NCI-H1417 (cell line): ENCODE measurements around the gene LPP.
A peak's percentile ranks its signal among the peaks of the same experiment; 100 is the strongest.

Source experiments
- DNase-seq, 3 experiments: peaks; one replicate each; lab custom pipeline; 2025; lab: John Stamatoyannopoulos, UW

LPP gene

GRCh38 chr3:188473591-188474288 is 319.8 kb downstream of the LPP start:
- no peak for DNase-seq

- DNase-seq = peak in 1 of 3 experiments; percentile 30
Observed at GRCh38 chr3:188476935-188477334, 323.0 kb downstream of the LPP start.

GRCh38 chr3:188480011-188480410 is 326.1 kb downstream of the LPP start:
- DNase-seq = no peak

DNA sequence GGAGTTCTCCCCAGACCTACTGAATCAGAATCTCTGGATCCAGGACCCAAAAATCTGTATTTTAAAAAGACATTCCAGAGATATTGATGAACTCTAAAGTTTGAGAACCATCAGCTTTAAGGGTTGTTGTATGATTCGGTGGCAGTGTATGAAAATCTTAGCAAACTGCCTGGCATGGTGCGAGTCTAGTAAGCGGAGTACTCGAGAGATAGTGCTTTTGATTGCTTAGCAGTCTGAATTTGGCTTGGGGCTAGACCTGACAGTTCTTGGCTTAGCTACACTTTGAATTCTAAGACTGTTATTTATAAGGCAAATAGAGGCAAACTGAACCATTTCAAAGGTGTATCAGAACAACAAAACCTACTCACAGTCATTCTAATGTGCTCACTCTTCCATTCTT is 329.0 kb downstream of the LPP start:
- no peak for DNase-seq

- no peak for DNase-seq
Observed at GRCh38 chr3:188486126-188486525, 332.2 kb downstream of the LPP start.

DNA sequence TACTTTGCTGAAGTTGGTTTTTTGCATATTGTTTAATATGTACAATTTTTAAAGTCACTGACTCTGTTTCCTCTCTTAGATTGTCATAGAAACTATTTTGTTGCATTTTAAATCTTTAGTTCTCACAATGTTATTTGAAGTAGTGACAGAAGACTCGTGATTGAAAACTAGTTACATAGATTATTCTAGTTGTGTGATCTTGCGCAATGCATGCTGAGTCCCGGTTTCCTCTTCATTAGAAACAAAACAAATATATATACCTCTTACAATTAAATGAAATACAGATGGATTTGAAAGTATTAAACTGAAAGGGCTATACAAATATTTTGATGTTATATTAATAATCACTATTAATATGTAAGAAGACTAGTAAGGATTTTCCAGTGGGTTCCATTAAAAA is 333.0 kb downstream of the LPP start:
- no peak for DNase-seq

DNA sequence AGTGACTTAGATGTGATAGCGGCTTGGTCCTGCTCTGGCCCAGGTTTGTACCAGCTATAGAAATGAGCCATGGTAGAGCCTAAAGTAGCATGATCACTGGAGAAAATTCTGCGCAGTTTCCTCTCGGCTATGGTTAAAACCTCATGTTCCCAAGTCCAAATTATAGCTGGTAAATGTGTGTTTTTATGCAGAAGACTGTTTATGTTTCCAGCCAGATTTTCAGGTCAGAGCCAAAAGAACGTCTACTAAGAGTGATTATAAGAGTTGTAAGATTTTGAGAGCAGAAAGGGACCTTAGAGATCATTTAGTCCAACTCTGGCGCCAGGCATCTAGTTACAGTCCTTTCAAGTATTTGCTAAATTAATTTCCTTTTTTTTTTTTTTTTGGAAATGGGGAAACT is 333.7 kb downstream of the LPP start:
- DNase-seq = no peak

DNA sequence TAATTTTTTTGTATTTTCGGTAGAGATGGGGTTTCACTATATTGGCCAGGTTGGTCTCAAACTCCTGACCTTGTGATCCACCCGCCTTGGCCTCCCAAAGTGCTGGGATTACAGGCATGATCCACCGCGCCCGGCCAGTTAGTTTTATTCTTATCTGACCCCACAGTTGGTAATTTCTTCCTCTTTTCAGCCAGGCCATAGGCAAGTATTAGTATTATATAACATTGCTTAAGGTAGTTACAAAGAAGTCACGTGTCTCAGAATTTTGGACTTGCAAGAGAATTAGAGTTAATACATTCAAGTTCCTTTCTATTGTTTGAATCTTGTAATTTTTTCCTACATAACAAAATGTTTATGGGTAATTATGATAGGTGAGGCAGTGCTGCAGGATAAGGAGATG is 334.8 kb downstream of the LPP start:
- no peak for DNase-seq

DNA sequence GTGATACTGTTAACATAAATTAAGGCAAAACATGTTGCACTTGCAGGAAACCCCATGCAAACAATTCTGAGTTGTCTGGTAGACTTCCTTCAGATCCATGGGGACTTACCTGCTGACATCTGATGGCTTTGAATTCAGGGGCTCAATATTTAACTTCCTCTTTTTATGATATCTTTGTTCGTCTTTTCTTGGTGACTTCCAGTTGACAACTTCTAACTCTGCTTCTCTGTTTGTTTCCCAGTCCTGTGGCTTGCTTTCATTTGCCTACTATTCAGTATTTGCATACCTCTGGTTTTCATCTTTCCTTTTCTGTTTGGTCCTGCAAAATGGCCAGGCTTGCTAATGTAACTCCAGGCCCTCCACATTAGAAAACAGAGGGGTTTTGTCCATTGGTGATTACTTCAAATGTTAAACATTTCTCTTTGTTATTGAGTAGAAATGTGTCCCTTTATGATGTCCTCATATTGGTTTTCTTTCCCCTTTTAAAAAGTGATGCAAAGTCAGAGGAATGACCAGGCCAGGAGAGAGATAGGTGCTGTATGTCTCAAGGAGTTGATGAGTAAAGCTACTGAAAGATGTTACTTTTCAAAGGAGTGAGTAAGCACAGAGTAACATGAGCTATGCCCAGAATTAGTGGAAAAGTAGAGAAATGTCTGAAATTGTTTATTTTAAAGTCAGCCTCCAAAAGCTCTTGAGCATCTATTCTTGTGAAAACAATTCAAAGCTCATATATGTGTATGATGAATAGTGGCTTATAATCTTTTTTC is 335.9 kb downstream of the LPP start:
- DNase-seq = no peak

DNA sequence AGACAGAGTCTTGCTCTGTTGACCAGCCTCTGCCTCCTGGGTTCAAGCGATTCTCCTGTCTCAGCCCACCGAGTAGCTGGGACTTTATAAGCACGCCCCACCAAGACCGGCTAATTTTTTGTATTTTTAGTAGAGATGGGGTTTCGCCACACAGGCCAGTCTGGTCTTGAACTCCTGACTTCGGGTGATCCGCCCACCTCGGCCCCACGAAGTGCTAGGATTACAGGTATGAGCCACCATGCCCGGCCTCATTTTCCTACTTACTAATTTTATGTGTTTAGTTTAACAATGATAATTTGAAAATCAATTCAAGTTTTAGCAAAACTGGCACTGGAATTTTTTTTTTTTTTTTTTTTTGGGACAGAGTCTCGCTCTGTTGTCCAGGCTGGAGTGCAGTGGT is 336.5 kb downstream of the LPP start:
- DNase-seq = no peak

DNA sequence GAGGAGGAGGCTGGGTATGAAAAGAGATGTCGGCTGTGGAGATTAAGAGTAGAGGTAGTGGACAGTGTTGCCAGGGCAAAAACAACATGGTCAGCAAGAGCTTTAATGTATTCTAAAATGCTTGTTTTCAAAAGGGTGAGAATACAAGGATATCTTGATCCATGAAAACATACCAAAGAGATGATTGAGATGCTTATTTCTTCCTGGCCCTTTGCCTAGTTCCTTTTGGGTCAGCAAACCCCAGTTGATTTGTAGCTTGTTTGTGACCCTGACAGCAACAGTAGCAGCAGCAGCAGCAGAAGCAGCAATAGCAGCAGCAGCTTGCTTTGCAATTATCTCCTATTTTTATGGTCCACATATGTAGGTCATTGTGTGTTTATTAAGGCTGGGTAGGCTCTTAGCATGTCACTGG is 337.3 kb downstream of the LPP start:
- peak in 1 of 3 experiments; percentile 6 for DNase-seq

DNA sequence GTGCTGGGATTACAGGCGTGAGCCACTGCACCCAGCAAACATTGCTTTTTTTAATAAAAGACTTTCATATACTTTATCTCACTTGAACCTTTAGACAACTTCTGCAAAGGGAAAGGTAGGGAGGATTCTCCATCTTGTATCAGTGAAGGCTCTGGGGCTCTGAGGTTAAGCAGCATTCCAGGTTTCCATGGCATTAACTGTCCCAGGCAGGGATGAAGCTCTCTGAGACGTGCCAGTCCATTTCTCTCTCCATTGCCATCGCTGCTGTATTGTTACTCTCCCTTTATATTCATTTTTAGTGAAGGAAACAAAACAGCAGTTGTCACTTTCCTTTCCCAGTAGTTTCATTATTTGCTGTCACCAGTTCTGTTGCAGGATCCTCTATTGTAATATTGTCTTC is 342.4 kb downstream of the LPP start:
- DNase-seq = no peak

GRCh38 chr3:188497021-188497420 is 343.1 kb downstream of the LPP start:
- DNase-seq = no peak

GRCh38 chr3:188503647-188504046 is 349.7 kb downstream of the LPP start:
- no peak for DNase-seq

GRCh38 chr3:188505151-188505550 is 351.2 kb downstream of the LPP start:
- no peak for DNase-seq

GRCh38 chr3:188505911-188506310 is 352.0 kb downstream of the LPP start:
- DNase-seq = no peak

- DNase-seq = no peak
Observed at GRCh38 chr3:188506446-188506845, 352.5 kb downstream of the LPP start.

DNA sequence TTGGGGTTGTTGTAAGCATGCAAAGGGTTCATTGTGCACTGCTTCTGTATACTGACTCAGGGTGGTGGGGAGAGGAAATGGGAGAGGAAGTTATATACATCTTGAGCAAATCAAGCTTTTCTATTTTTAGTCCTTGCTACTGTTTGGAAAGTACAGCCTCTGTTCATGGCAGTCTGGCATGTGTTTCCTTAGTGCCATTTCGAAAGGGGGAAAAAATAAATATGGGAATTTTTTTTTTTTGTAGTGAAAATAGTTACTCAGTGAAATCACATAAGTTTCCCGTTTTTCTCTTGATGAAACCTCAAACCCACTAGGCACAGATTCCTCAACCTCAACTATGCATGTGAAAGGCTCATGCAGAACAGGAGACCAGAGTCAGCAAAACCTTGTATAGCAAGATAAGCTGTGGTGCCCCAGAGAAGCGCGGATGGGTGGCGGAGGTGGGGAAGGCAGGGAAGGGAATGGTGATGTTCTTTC is 353.3 kb downstream of the LPP start:
- no peak for DNase-seq

- peak in 1 of 3 experiments; percentile 48 for DNase-seq
Observed at GRCh38 chr3:188508454-188508853, 354.5 kb downstream of the LPP start.

DNA sequence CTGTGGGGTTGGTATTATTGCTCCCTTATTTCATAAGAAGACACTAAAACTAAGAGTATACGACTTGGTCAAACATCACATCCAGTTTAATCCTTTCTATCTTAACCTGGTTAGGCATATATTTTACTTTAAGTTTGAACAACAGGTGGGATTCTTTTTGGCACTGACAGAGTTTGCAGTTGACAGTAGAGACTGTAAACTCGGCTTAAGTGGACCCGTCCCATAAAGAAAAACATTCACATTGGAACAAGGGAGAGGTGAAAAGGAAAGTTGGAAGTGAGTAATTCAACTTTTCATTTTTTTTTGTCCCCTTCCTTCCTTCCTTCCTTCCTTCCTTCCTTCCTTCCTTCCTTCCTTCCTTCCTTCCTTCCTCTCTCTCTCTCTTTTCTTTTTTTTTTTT is 355.4 kb downstream of the LPP start:
- no peak for DNase-seq

GRCh38 chr3:188510366-188510765 is 356.4 kb downstream of the LPP start:
- peak in 1 of 3 experiments; percentile 7 for DNase-seq

DNA sequence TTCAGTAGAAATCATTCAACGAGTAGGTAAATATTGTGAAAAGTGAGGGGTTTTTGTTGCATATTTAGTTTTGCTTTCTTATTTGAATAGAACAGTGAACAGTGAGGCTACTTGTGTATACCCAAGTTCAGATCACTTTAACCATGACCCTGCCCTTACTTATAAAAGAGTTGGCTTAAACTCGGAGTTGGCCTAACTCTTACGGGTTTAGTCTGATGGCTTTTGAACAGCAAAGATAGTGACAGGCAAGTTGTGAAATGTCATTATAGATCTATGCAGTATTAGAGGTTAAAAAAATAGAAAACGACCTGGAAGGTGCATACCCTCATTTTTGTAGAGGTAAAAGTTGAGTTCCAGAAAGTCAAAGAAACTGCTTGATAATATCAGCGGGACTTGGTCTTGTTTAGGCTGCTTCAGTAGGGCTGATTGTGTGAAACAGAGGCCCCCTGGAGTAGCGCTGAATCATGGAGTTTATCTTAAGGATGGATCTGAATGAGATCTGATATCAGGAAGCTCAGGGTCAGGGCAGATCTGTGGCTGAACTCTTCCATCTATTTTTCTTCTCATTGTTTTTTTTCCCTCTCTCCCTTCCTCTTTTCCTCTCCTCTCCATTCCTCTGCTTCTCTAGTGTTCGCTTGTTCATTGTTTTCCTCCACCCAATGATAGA is 359.8 kb downstream of the LPP start:
- DNase-seq = no peak

- no peak for DNase-seq
Observed at GRCh38 chr3:188516515-188516914, 362.6 kb downstream of the LPP start.
